CD8-positive, alpha-beta memory T cell (primary cell): ENCODE results near the gene MTCL3.

Experiments used
- CTCF ChIA-PET: fragments of 350-600 bp; sonication (Branson Sonifier 250); formaldehyde crosslinking; loops from one replicate; lab custom pipeline; 2021; ENCODE audit warnings: antibody characterized with exemption; lab: Charles Lee
- POLR2A ChIA-PET: fragments of 350-600 bp; sonication (Branson Sonifier 250); formaldehyde crosslinking; loops from one replicate; lab custom pipeline; 2021; ENCODE audit warnings: antibody characterized with exemption; lab: Charles Lee
- DNase-seq, 5 donors: peaks; one replicate each; pipeline versions ENCODE4 v3.0.0 to v3.0.0-alpha.2; 2020 to 2022; ENCODE audit warnings: mixed read lengths in 1 of 5
- H3K27ac ChIP-seq: one replicate; pipeline ENCODE4 v1.7.0; 2013; ENCODE audit warnings: low read depth, mild to moderate bottlenecking, low read length, moderate library complexity
- H3K27me3 ChIP-seq: 2 replicates; pipeline ENCODE4 v1.7.0; 2013; ENCODE audit warnings: low read length, mild to moderate bottlenecking; ENCODE audit not compliant: insufficient read depth, poor library complexity, severe bottlenecking
- H3K36me3 ChIP-seq: 2 replicates; pipeline ENCODE4 v1.7.0; 2013; ENCODE audit warnings: mild to moderate bottlenecking, low read length, moderate library complexity; ENCODE audit not compliant: insufficient read depth
- H3K4me1 ChIP-seq: 2 replicates; pipeline ENCODE4 v1.7.0; 2013; ENCODE audit warnings: mild to moderate bottlenecking, low read length, moderate library complexity; ENCODE audit not compliant: insufficient read depth
- H3K4me3 ChIP-seq: 2 replicates; pipeline ENCODE4 v1.7.0; 2013; ENCODE audit warnings: mild to moderate bottlenecking, low read length
- H3K9me3 ChIP-seq: 2 replicates; pipeline ENCODE4 v1.7.0; 2013; ENCODE audit warnings: mild to moderate bottlenecking, low read length
- H3K27ac Mint-ChIP-seq, 8 donors: one replicate each; pipeline ENCODE4 v1.8.0; 2020 to 2021; ENCODE audit warnings: mixed read lengths in 8 of 8, mild to moderate bottlenecking in 6 of 8, inconsistent platforms in 3 of 8, moderate library complexity in 3 of 8
- H3K27me3 Mint-ChIP-seq, 2 donors: one replicate each; pipeline ENCODE4 v1.8.0; 2020 to 2021; ENCODE audit warnings: mixed read lengths in 2 of 2, mild to moderate bottlenecking in 1 of 2, moderate library complexity in 1 of 2
- H3K36me3 Mint-ChIP-seq, 3 donors: one replicate each; pipeline ENCODE4 v1.8.0; 2020 to 2021; ENCODE audit warnings: mixed read lengths in 3 of 3, inconsistent platforms in 1 of 3, mild to moderate bottlenecking in 1 of 3
- H3K4me1 Mint-ChIP-seq, 3 donors: one replicate each; pipeline ENCODE4 v1.8.0; 2020 to 2021; ENCODE audit warnings: mixed read lengths in 3 of 3, inconsistent platforms in 1 of 3, mild to moderate bottlenecking in 1 of 3
- H3K4me3 Mint-ChIP-seq, 7 donors: one replicate each; pipeline ENCODE4 v1.8.0; 2020 to 2021; ENCODE audit warnings: mixed read lengths in 7 of 7, mild to moderate bottlenecking in 6 of 7, moderate library complexity in 4 of 7, inconsistent platforms in 2 of 7
- H3K9me3 Mint-ChIP-seq, 5 donors: one replicate each; pipeline ENCODE4 v1.8.0; 2020 to 2022; ENCODE audit warnings: mixed read lengths in 5 of 5, mild to moderate bottlenecking in 3 of 5, moderate library complexity in 2 of 5, inconsistent platforms in 1 of 5

Gene MTCL3

GRCh38 chr6:127519469-127519785, 292 bp upstream of the MTCL3 start:
- Histone ChIP-seq H3K27ac (no peak overlapping the region), H3K4me1 (peaks cover 29% of the 10 kb centered on the region), H3K4me3 (no peak overlapping the region), H3K9me3 (no peaks in the 10 kb centered on the region), H3K27me3 (peaks cover 31% of the 10 kb centered on the region), H3K36me3 (no peaks in the 10 kb centered on the region)
- Mint-ChIP-seq H3K27me3 (peaks cover 37 to 61% of the 10 kb centered on the region in 2 donors), H3K9me3 (peaks cover 0 to 2% (median 0%) of the 10 kb centered on the region in 5 donors), H3K4me3 (peak overlapping the region; percentile 21 to 70 (median 53)), H3K36me3 (peaks cover 0 to 3% (median 0%) of the 10 kb centered on the region in 3 donors), H3K4me1 (peaks cover 24 to 36% (median 33%) of the 10 kb centered on the region in 3 donors), H3K27ac (peak overlapping the region in 1 of 8 donors; percentile 17)
- DNase-seq = no peak
- CTCF ChIA-PET = interaction anchor here (1.1 kb wide), 1 partner anchor 253 kb away, joined by 3 read pairs; no protein-coding TSS in a partner anchor
- POLR2A ChIA-PET = no interaction called here

- POLR2A ChIA-PET = no interaction called here
Measured at GRCh38 chr6:127518191-127518709, 885 bp downstream of the MTCL3 start.

GRCh38 chr6:127517693-127518092, 1.4 kb downstream of the MTCL3 start:
- Histone ChIP-seq H3K4me3 (no peak overlapping the region), H3K36me3 (no peaks in the 10 kb centered on the region), H3K9me3 (no peaks in the 10 kb centered on the region), H3K27ac (no peak overlapping the region), H3K4me1 (peaks cover 29% of the 10 kb centered on the region), H3K27me3 (peaks cover 22% of the 10 kb centered on the region)
- Mint-ChIP-seq H3K27me3 (peaks cover 37 to 44% of the 10 kb centered on the region in 2 donors), H3K4me1 (peaks cover 27 to 43% (median 33%) of the 10 kb centered on the region in 3 donors), H3K9me3 (peaks cover 0 to 2% (median 0%) of the 10 kb centered on the region in 5 donors), H3K27ac (no peak overlapping the region), H3K4me3 (peak overlapping the region in 5 of 7 donors; percentile 8 to 72 (median 20)), H3K36me3 (peaks cover 0 to 3% (median 0%) of the 10 kb centered on the region in 3 donors)
- ChIA-PET CTCF (interaction anchor here (1.4 kb wide), 1 partner anchor 33 kb away, joined by 3 read pairs; no protein-coding TSS in a partner anchor), POLR2A (no interaction called here)
- DNase-seq = no peak

More at GRCh38 chr6:127518191-127518709, 885 bp downstream of the MTCL3 start:
- peaks cover 28% of the 10 kb centered on the region for H3K27me3 ChIP-seq
- peaks cover 27 to 43% (median 33%) of the 10 kb centered on the region in 3 donors for H3K4me1 Mint-ChIP-seq
- no peak overlapping the region for H3K27ac Mint-ChIP-seq
- peaks cover 0 to 3% (median 0%) of the 10 kb centered on the region in 3 donors for H3K36me3 Mint-ChIP-seq
- no peaks in the 10 kb centered on the region for H3K36me3 ChIP-seq
- no peaks in the 10 kb centered on the region for H3K9me3 ChIP-seq
- CTCF ChIA-PET = interaction anchor here (1.4 kb wide), 1 partner anchor 34 kb away, joined by 3 read pairs; no protein-coding TSS in a partner anchor
- H3K27me3 Mint-ChIP-seq = peaks cover 37 to 49% of the 10 kb centered on the region in 2 donors
- peaks cover 29% of the 10 kb centered on the region for H3K4me1 ChIP-seq
- H3K27ac ChIP-seq = no peak overlapping the region
- peaks cover 0 to 2% (median 0%) of the 10 kb centered on the region in 5 donors for H3K9me3 Mint-ChIP-seq
- no peak for DNase-seq
- peak overlapping the region; percentile 8 to 72 (median 51) for H3K4me3 Mint-ChIP-seq
- H3K4me3 ChIP-seq = no peak overlapping the region

GRCh38 chr6:127516662-127517273, 2.4 kb downstream of the MTCL3 start:
- POLR2A ChIA-PET = interaction anchor here (0.9 kb wide), 1 partner anchor 250 kb away, joined by 6 read pairs; the partner anchor contains the start of gene RNF146
- H3K27ac ChIP-seq = no peak overlapping the region
- H3K27me3 Mint-ChIP-seq = peaks cover 31 to 36% of the 10 kb centered on the region in 2 donors

GRCh38 chr6:127515794-127516661, 3.1 kb downstream of the MTCL3 start:
- peaks cover 0 to 3% (median 0%) of the 10 kb centered on the region in 3 donors for H3K36me3 Mint-ChIP-seq
- ChIA-PET CTCF (interaction anchor here (0.7 to 3.9 kb wide), 24 partner anchors 9 to 1728 kb away, joined by 3 to 28 read pairs (median 3); partner anchors contain the start of gene KIAA0408), POLR2A (interaction anchor here (0.9 to 1.2 kb wide), 2 partner anchors 249 kb away, joined by 4 to 6 read pairs; partner anchors contain the start of gene RNF146)
- no peaks in the 10 kb centered on the region for H3K9me3 ChIP-seq
- H3K27me3 Mint-ChIP-seq = peaks cover 25 to 29% of the 10 kb centered on the region in 2 donors
- H3K4me3 ChIP-seq = peak overlapping the region; percentile 83
- H3K27me3 ChIP-seq = peaks cover 17% of the 10 kb centered on the region
- peaks cover 29% of the 10 kb centered on the region for H3K4me1 ChIP-seq
- H3K27ac ChIP-seq = no peak overlapping the region
- H3K36me3 ChIP-seq = no peaks in the 10 kb centered on the region
- peaks cover 27 to 43% (median 33%) of the 10 kb centered on the region in 3 donors for H3K4me1 Mint-ChIP-seq
- DNase-seq = peak; percentile 62 to 81 (median 68)
- H3K27ac Mint-ChIP-seq = peak overlapping the region; percentile 4 to 98 (median 56)
- no peaks in the 10 kb centered on the region for H3K9me3 Mint-ChIP-seq
- peak overlapping the region; percentile 85 to 96 (median 89) for H3K4me3 Mint-ChIP-seq

More at GRCh38 chr6:127516662-127517273, 2.4 kb downstream of the MTCL3 start:
- H3K4me1 ChIP-seq = peaks cover 29% of the 10 kb centered on the region
- peak overlapping the region; percentile 83 for H3K4me3 ChIP-seq
- peak overlapping the region; percentile 4 to 98 (median 56) for H3K27ac Mint-ChIP-seq
- H3K9me3 ChIP-seq = no peaks in the 10 kb centered on the region
- peaks cover 27 to 43% (median 33%) of the 10 kb centered on the region in 3 donors for H3K4me1 Mint-ChIP-seq
- peaks cover 0 to 2% (median 0%) of the 10 kb centered on the region in 5 donors for H3K9me3 Mint-ChIP-seq
- peak in 3 of 5 donors; percentile 11 to 61 (median 18) for DNase-seq
- no peaks in the 10 kb centered on the region for H3K36me3 ChIP-seq
- CTCF ChIA-PET = interaction anchor here (1.0 to 3.9 kb wide), 17 partner anchors 10 to 212 kb away, joined by 3 to 28 read pairs (median 5); no protein-coding TSS in a partner anchor
- peaks cover 0 to 3% (median 0%) of the 10 kb centered on the region in 3 donors for H3K36me3 Mint-ChIP-seq
- peak overlapping the region; percentile 85 to 96 (median 89) for H3K4me3 Mint-ChIP-seq
- peaks cover 20% of the 10 kb centered on the region for H3K27me3 ChIP-seq

- Mint-ChIP-seq H3K4me1 (peaks cover 27 to 43% (median 33%) of the 10 kb centered on the region in 3 donors), H3K4me3 (peak overlapping the region; percentile 85 to 96 (median 89)), H3K27ac (peak overlapping the region in 5 of 8 donors; percentile 12 to 74 (median 55)), H3K36me3 (peaks cover 0 to 3% (median under 1%) of the 10 kb centered on the region in 3 donors), H3K27me3 (peaks cover 23 to 26% of the 10 kb centered on the region in 2 donors), H3K9me3 (peaks cover 0 to under 1% (median 0%) of the 10 kb centered on the region in 5 donors)
- ChIA-PET POLR2A (interaction anchor here (1.2 kb wide), 1 partner anchor 249 kb away, joined by 4 read pairs; the partner anchor contains the start of gene RNF146), CTCF (interaction anchor here (0.7 to 3.9 kb wide), 21 partner anchors 8 to 1727 kb away, joined by 3 to 28 read pairs (median 3); partner anchors contain the start of genes KIAA0408 and TRMT11)
- Histone ChIP-seq H3K36me3 (no peaks in the 10 kb centered on the region), H3K4me1 (peaks cover 29% of the 10 kb centered on the region), H3K9me3 (no peaks in the 10 kb centered on the region), H3K27me3 (peaks cover 14% of the 10 kb centered on the region), H3K27ac (no peak overlapping the region), H3K4me3 (peak overlapping the region; percentile 83)
- peak in 1 of 5 donors; percentile 11 for DNase-seq
Measured at GRCh38 chr6:127515234-127515793, 3.8 kb downstream of the MTCL3 start.
